H1 (cell line): ENCODE data around the gene GEMIN7. TPM values are rescaled to one million over a fixed set of nuclear protein-coding genes. Genes with fewer than 3 reads are reported as not detected.

Source experiments
- CTCF ChIA-PET: fragments of 300-600 bp; sonication (Branson Sonifier 250); formaldehyde crosslinking; loops from one replicate; lab custom pipeline; 2021; ENCODE audit not compliant: partially characterized antibody; lab: Charles Lee
- POLR2A ChIA-PET: fragments of 300-600 bp; sonication (Branson Sonifier 250); formaldehyde crosslinking; loops from one replicate; lab custom pipeline; 2021; ENCODE audit warnings: inconsistent platforms; ENCODE audit not compliant: partially characterized antibody; lab: Charles Lee
- DNase-seq, 2 experiments: peaks; one replicate each; pipeline versions ENCODE4 v3.0.0 to v3.0.0-alpha.2; 2010 to 2022; ENCODE audit warnings: low spot score in 2 of 2, low read depth in 1 of 2, mixed read lengths in 1 of 2
- FAIRE-seq: peaks from 2 replicates; lab custom pipeline; 2011; peaks lifted over from hg19 to GRCh38; lab: Jason Lieb, UNC
- H2AFZ ChIP-seq: 2 replicates; pipeline ENCODE4 v1.8.1; 2012; ENCODE audit warnings: low read length, inconsistent platforms
- H2AK5ac ChIP-seq: 2 replicates; pipeline ENCODE4 v1.6.1; 2013; ENCODE audit warnings: low read depth, low read length
- H2BK120ac ChIP-seq: replicated peaks from 2 replicates; pipeline ENCODE3; 2013; ENCODE audit warnings: low read depth, low read length, inconsistent platforms
- H2BK12ac ChIP-seq: 2 replicates; pipeline ENCODE4 v1.6.1; 2013; ENCODE audit warnings: low read depth, low read length
- H2BK15ac ChIP-seq: 2 replicates; pipeline ENCODE4 v1.6.1; 2013; ENCODE audit warnings: low read length
- H2BK20ac ChIP-seq: 2 replicates; pipeline ENCODE4 v1.6.1; 2013; ENCODE audit warnings: low read length
- H2BK5ac ChIP-seq: 2 replicates; pipeline ENCODE4 v1.6.1; 2013; ENCODE audit warnings: low read depth, low read length
- H3K14ac ChIP-seq: 2 replicates; pipeline ENCODE4 v1.6.1; 2013; ENCODE audit warnings: inconsistent platforms; ENCODE audit not compliant: insufficient read length
- H3K18ac ChIP-seq: 2 replicates; pipeline ENCODE4 v1.6.1; 2013; ENCODE audit warnings: low read length; ENCODE audit errors: extremely low read depth
- H3K23ac ChIP-seq: 2 replicates; pipeline ENCODE4 v1.6.1; 2013; ENCODE audit warnings: inconsistent platforms; ENCODE audit not compliant: insufficient read length
- H3K23me2 ChIP-seq: 2 replicates; pipeline ENCODE4 v1.6.1; 2013; ENCODE audit warnings: low read depth, low read length
- H3K27ac ChIP-seq: 2 replicates; pipeline ENCODE4 v1.6.1; 2011; ENCODE audit warnings: low read depth, low read length, inconsistent platforms
- H3K27me3 ChIP-seq, 4 experiments: replicated peaks in 1 of 4; 1 replicate in 1 of 4; 2 replicates in 3 of 4; pipeline versions ENCODE4 v1.6.1 to v1.8.1; 2011 to 2013; ENCODE audit warnings: low read length in 3 of 4, mild to moderate bottlenecking in 3 of 4, inconsistent platforms in 2 of 4, mixed read lengths in 2 of 4, moderate library complexity in 1 of 4; ENCODE audit not compliant: control insufficient read depth in 3 of 4, insufficient read depth in 3 of 4; ENCODE audit errors: extremely low read depth in 1 of 4
- H3K36me3 ChIP-seq, 4 experiments: 2 replicates each; pipeline versions ENCODE4 v1.6.1 to v1.8.1; 2011 to 2013; ENCODE audit warnings: mild to moderate bottlenecking in 4 of 4, low read length in 3 of 4, moderate library complexity in 2 of 4, control low read depth in 1 of 4, inconsistent platforms in 1 of 4; ENCODE audit not compliant: insufficient read depth in 4 of 4, control insufficient read depth in 2 of 4
- H3K4ac ChIP-seq: replicated peaks from 2 replicates; pipeline ENCODE3; 2013; ENCODE audit warnings: low read length, low read depth, mixed read lengths, inconsistent platforms; ENCODE audit not compliant: insufficient read length
- H3K4me1 ChIP-seq, 4 experiments: replicated peaks in 1 of 4; 1 replicate in 1 of 4; 2 replicates in 3 of 4; pipeline versions ENCODE4 v1.6.1 to v1.8.1; 2011 to 2013; ENCODE audit warnings: low read length in 3 of 4, inconsistent platforms in 2 of 4, mixed read lengths in 1 of 4; ENCODE audit not compliant: insufficient read depth in 4 of 4, control insufficient read depth in 3 of 4
- H3K4me2 ChIP-seq, 2 experiments: 2 replicates each; pipeline versions ENCODE4 v1.6.1 to v1.8.1; 2011 to 2013; ENCODE audit warnings: low read depth in 2 of 2, low read length in 2 of 2, control low read depth in 1 of 2, inconsistent platforms in 1 of 2, mild to moderate bottlenecking in 1 of 2; ENCODE audit not compliant: insufficient read depth in 1 of 2
- H3K4me3 ChIP-seq, 4 experiments: fragments of 200-600, 300-600 bp in 1 of 4; sonication (generic), shearing (Covaris generic), sonication (Bioruptor Twin) in 1 of 4; 2 replicates each; pipeline versions ENCODE4 v1.5.1 to v1.8.1; 2011 to 2016; ENCODE audit warnings: low read length in 4 of 4, low read depth in 3 of 4, control low read depth in 2 of 4, inconsistent platforms in 2 of 4, mild to moderate bottlenecking in 2 of 4, mixed read lengths in 1 of 4, moderate library complexity in 1 of 4; ENCODE audit not compliant: insufficient read depth in 2 of 4; ENCODE audit errors: extremely low read depth in 1 of 4
- H3K56ac ChIP-seq: replicated peaks from 2 replicates; pipeline ENCODE3; 2013; ENCODE audit warnings: low read depth, mild to moderate bottlenecking, mixed read lengths, low read length, inconsistent platforms; ENCODE audit not compliant: insufficient read length
- H3K79me1 ChIP-seq: 2 replicates; pipeline ENCODE4 v1.6.1; 2013; ENCODE audit warnings: low read depth, low read length, control low read depth
- H3K79me2 ChIP-seq, 2 experiments: 2 replicates each; pipeline versions ENCODE4 v1.6.1 to v1.8.1; 2012 to 2013; ENCODE audit warnings: low read length in 2 of 2, mild to moderate bottlenecking in 2 of 2, inconsistent platforms in 1 of 2; ENCODE audit not compliant: insufficient read depth in 2 of 2, control insufficient read depth in 1 of 2
- H3K9ac ChIP-seq, 4 experiments: replicated peaks in 1 of 4; 1 replicate in 1 of 4; 2 replicates in 3 of 4; pipeline versions ENCODE4 v1.6.1 to v1.8.1; 2011 to 2013; ENCODE audit warnings: low read depth in 3 of 4, low read length in 3 of 4, control low read depth in 2 of 4, mild to moderate bottlenecking in 2 of 4, moderate library complexity in 2 of 4, inconsistent platforms in 1 of 4; ENCODE audit errors: extremely low read depth in 1 of 4
- H3K9me3 ChIP-seq, 2 experiments: 2 replicates each; pipeline versions ENCODE4 v1.6.1 to v1.8.1; 2012 to 2013; ENCODE audit warnings: mild to moderate bottlenecking in 2 of 2, moderate library complexity in 2 of 2, control low read depth in 1 of 2, inconsistent platforms in 1 of 2, low read depth in 1 of 2, low read length in 1 of 2, mixed read lengths in 1 of 2; ENCODE audit not compliant: insufficient read depth in 2 of 2
- H4K20me1 ChIP-seq, 2 experiments: replicated peaks in 1 of 2; 2 replicates each; pipeline versions ENCODE3 to v1.8.1; 2011 to 2013; ENCODE audit warnings: inconsistent platforms in 2 of 2, low read length in 2 of 2, mild to moderate bottlenecking in 1 of 2; ENCODE audit not compliant: insufficient read depth in 2 of 2, control insufficient read depth in 1 of 2
- H4K5ac ChIP-seq: 2 replicates; pipeline ENCODE4 v1.6.1; 2013; ENCODE audit warnings: low read length, low read depth, mixed read lengths, inconsistent platforms; ENCODE audit not compliant: insufficient read length
- H4K8ac ChIP-seq: 2 replicates; pipeline ENCODE4 v1.8.0; 2013; ENCODE audit warnings: mild to moderate bottlenecking, moderate library complexity, low read length, inconsistent platforms; ENCODE audit not compliant: insufficient read depth; ENCODE audit errors: extremely low read depth
- H4K91ac ChIP-seq: replicated peaks from 2 replicates; pipeline ENCODE3; 2013; ENCODE audit warnings: low read length, mixed read lengths, inconsistent platforms; ENCODE audit not compliant: insufficient read length
- FOSL1 ChIP-seq: IDR thresholded peaks from 2 replicates; pipeline ENCODE4 v1.6.1; 2011; ENCODE audit warnings: mild to moderate bottlenecking, low read depth, low read length, moderate library complexity; ENCODE audit not compliant: insufficient read depth
- JUND ChIP-seq: IDR thresholded peaks from 2 replicates; pipeline ENCODE4 v1.6.1; 2011; ENCODE audit warnings: mild to moderate bottlenecking, improper control_type of control experiment, low read length
- PHF8 ChIP-seq: fragments of 200-600 bp; sonication (generic); conservative IDR thresholded peaks from 2 replicates; pipeline ENCODE4 v1.7.1; 2012; ENCODE audit warnings: low read depth, mild to moderate bottlenecking, inconsistent platforms, low read length, moderate library complexity
- WGBS, 2 experiments: shearing (Covaris generic) in 1 of 2; methylation state at CpG; one replicate each; pipeline versions ENCODE4 v1.1.6 to v1.1.7; 2013 to 2015; ENCODE audit warnings: low lambda C conversion rate in 2 of 2, mixed read lengths in 2 of 2, inconsistent platforms in 1 of 2, low coverage in 1 of 2, missing lambda C conversion rate in 1 of 2; ENCODE audit not compliant: insufficient replicate concordance in 2 of 2, insufficient coverage in 1 of 2, insufficient read length in 1 of 2; ENCODE audit errors: extremely low coverage in 1 of 2, missing lambda C conversion rate in 1 of 2; 5-methylcytosine and 5-hydroxymethylcytosine counted together
- polyA plus RNA-seq, 7 experiments: library from polyadenylated mRNA; depleted of rRNA in 3 of 7; stranded (reverse) in 5 of 7; unstranded in 2 of 7; fragments of >200 nt in 5 of 7; fragments of 200-250 nt in 2 of 7; gene quantifications; 1 replicate in 5 of 7; 2 replicates in 1 of 7; 4 replicates in 1 of 7; pipeline versions ENCODE4 v1.2.1 to v1.2.3, GENCODE V29; 2011 to 2013; ENCODE audit warnings: missing spikeins in 2 of 7, mixed read lengths in 2 of 7
- total RNA-seq: library from RNA; stranded (reverse); fragmentation: NEBNext Ultra II Directional; extraction: Animal tissue kit (Norgen Biotek cat#: 25700); gene quantifications from 2 replicates; pipeline ENCODE4 v1.2.1, GENCODE V29; 2021
- TF ChIP-seq, protein P1 (sequence below), 3 experiments: IDR thresholded peaks; 1 replicate in 2 of 3; 2 replicates in 1 of 3; pipeline versions ENCODE4 v1.5.1 to v1.6.1; 2011; ENCODE audit warnings: low read length in 3 of 3, mild to moderate bottlenecking in 3 of 3, inconsistent platforms in 2 of 3, low read depth in 1 of 3, moderate library complexity in 1 of 3; ENCODE audit not compliant: insufficient read depth in 1 of 3; ENCODE audit errors: control extremely low read depth in 1 of 3

GEMIN7 gene
- total and polyA plus RNA-seq, 2 of the 8 experiments (the other 6 are each of a cell fraction or from before 2014, with no cell fraction given), result 48.0 to 91.6 TPM

DNA sequence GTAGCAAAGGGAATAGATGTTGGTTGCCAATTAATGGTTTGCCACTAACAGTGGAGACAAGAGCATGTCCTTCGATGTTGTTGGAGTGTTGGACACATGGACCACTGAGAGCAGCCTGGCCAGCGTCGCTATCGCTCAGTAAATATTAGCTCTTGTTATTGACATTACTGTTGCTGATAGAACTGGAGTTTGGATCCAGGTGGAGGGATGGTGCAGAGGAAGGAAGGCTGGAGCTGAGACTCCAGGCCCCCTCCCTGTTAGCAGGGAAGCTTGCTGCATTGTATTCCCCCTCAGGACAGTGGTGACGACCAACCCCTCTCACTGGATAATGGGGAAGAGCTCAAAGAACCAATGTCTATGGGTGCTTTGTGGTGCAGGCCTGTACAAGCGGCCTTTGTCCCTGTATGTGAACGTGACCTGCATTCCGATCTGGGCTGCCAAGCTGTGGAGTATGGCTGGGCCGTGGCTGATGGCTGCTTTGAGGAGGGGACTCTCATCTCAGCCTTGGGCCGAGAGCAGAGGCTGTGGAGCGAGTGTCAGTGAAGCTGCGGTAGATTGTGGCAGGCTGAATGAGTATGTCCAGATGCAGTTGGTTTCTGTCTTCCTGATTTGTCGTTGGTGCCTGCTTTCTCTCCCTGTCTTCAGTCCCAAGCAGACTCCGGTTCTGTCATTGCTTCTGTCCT is 33.2 kb upstream of the GEMIN7 start:
- H2BK20ac ChIP-seq, result no peak overlapping the region
- no peaks in the 10 kb centered on the region for H3K4me1 ChIP-seq
- H3K23ac ChIP-seq, result no peak overlapping the region
- no peak overlapping the region for H2BK120ac ChIP-seq
- no peak overlapping the region for H3K18ac ChIP-seq
- no peak overlapping the region for H2BK15ac ChIP-seq
- H3K14ac ChIP-seq, result no peak overlapping the region
- FAIRE-seq (no peak), DNase-seq (no peak)
- no peak overlapping the region for H4K91ac ChIP-seq
- ChIA-PET POLR2A (interaction anchor here (1.0 to 2.2 kb wide), 5 partner anchors 10 to 45 kb away, joined by 3 to 5 read pairs (median 3); no protein-coding TSS in a partner anchor), CTCF (interaction anchor here (0.5 to 9.7 kb wide), 7 partner anchors 8 to 57 kb away, joined by 3 to 85 read pairs (median 4); no protein-coding TSS in a partner anchor)
- no peaks in the 10 kb centered on the region for H3K9me3 ChIP-seq
- H3K79me1 ChIP-seq, result peaks cover 7% of the 10 kb centered on the region
- H2AK5ac ChIP-seq, result no peak overlapping the region
- no peak overlapping the region for H4K5ac ChIP-seq
- peaks cover 18 to 19% of the 10 kb centered on the region in 2 experiments for H4K20me1 ChIP-seq
- H3K4me2 ChIP-seq, result no peak overlapping the region
- H3K36me3 ChIP-seq, result peaks cover 8 to 47% (median 25%) of the 10 kb centered on the region in 4 experiments
- H3K4ac ChIP-seq, result no peak overlapping the region
- no peak overlapping the region; the same call in 1 of the 2 replicates for H4K8ac ChIP-seq
- peaks cover 0 to 58% of the 10 kb centered on the region in 2 experiments; a peak in 2 of 4 replicates for H3K79me2 ChIP-seq
- WGBS, 2 experiments, result 93% methylated on average over 14 of the region's 14 CpGs; no CpG with 5 or more reads in 1 of the 2 experiments
- no peak overlapping the region for H3K9ac ChIP-seq
- H2BK12ac ChIP-seq, result no peak overlapping the region
- H3K56ac ChIP-seq, result no peak overlapping the region
- H2BK5ac ChIP-seq, result no peak overlapping the region
- H2AFZ ChIP-seq, result no peak overlapping the region
- H3K23me2 ChIP-seq, result no peaks in the 10 kb centered on the region
- no peaks in the 10 kb centered on the region for H3K27me3 ChIP-seq
- no peak overlapping the region for H3K27ac ChIP-seq
- no peak overlapping the region for H3K4me3 ChIP-seq
- TF ChIP-seq, protein P1, sequence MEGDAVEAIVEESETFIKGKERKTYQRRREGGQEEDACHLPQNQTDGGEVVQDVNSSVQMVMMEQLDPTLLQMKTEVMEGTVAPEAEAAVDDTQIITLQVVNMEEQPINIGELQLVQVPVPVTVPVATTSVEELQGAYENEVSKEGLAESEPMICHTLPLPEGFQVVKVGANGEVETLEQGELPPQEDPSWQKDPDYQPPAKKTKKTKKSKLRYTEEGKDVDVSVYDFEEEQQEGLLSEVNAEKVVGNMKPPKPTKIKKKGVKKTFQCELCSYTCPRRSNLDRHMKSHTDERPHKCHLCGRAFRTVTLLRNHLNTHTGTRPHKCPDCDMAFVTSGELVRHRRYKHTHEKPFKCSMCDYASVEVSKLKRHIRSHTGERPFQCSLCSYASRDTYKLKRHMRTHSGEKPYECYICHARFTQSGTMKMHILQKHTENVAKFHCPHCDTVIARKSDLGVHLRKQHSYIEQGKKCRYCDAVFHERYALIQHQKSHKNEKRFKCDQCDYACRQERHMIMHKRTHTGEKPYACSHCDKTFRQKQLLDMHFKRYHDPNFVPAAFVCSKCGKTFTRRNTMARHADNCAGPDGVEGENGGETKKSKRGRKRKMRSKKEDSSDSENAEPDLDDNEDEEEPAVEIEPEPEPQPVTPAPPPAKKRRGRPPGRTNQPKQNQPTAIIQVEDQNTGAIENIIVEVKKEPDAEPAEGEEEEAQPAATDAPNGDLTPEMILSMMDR (IDR thresholded peaks at IDR 0.05; ENCODE audit: control extremely low read depth in 1 of 3, insufficient read depth in 1 of 3, low read depth in 1 of 3, low read length in 3 of 3), result no peak
- TF ChIP-seq FOSL1 (no peak), PHF8 (no peak), JUND (no peak)
